Measurements from ENCODE around the gene CCDC97.

- no peak for TF ChIP-seq CTCF (IDR thresholded peaks at IDR 0.05 in 4 of 5, conservative IDR thresholded peaks at IDR 0.05 in 1 of 5)
- no peak for TF ChIP-seq POLR2A (IDR thresholded peaks at IDR 0.05)
Measured at GRCh38 chr19:41300555-41300954, 9.4 kb upstream of the CCDC97 start.

Measured in gastrocnemius medialis (tissue), 4 donors.